CD14-positive monocyte (primary cell): Measurements from ENCODE around the gene CPA4. TPM values are rescaled to one million over a fixed set of nuclear protein-coding genes. Genes with fewer than 3 reads are reported as not detected.

ENCODE experiments used
- DNase-seq, 3 donors: peaks; one replicate each; pipeline ENCODE4 v3.0.0-alpha.2; 2011 to 2022
- H2AFZ ChIP-seq: 2 replicates; pipeline ENCODE4 v1.6.0; 2012; ENCODE audit warnings: mild to moderate bottlenecking, low read depth, low read length, inconsistent platforms; ENCODE audit not compliant: insufficient read depth, poor library complexity, severe bottlenecking
- H3K27ac ChIP-seq, 2 donors: 1 replicate in 1 of 2; 2 replicates in 1 of 2; pipeline ENCODE4 v1.5.1; 2012 to 2013; ENCODE audit warnings: low read length in 2 of 2, control low read depth in 1 of 2, inconsistent platforms in 1 of 2, low read depth in 1 of 2, mild to moderate bottlenecking in 1 of 2
- H3K27me3 ChIP-seq, 2 donors: one replicate each; pipeline versions ENCODE4 v1.6.0 to v1.6.1; 2011 to 2013; ENCODE audit warnings: low read length in 2 of 2; ENCODE audit not compliant: control insufficient read depth in 2 of 2, insufficient read depth in 2 of 2
- H3K36me3 ChIP-seq, 2 donors: replicated peaks in 1 of 2; 1 replicate in 1 of 2; 2 replicates in 1 of 2; pipeline versions ENCODE4 v1.5.1 to v1.6.1; 2012 to 2013; ENCODE audit warnings: low read length in 2 of 2, control low read depth in 1 of 2, inconsistent platforms in 1 of 2, mild to moderate bottlenecking in 1 of 2; ENCODE audit not compliant: insufficient read depth in 2 of 2, control insufficient read depth in 1 of 2
- H3K4me1 ChIP-seq, 2 donors: 1 replicate in 1 of 2; 2 replicates in 1 of 2; pipeline versions ENCODE4 v1.5.1 to v1.6.1; 2012 to 2013; ENCODE audit warnings: low read length in 2 of 2, control low read depth in 1 of 2, inconsistent platforms in 1 of 2, mild to moderate bottlenecking in 1 of 2, moderate library complexity in 1 of 2; ENCODE audit not compliant: insufficient read depth in 2 of 2, control insufficient read depth in 1 of 2
- H3K4me2 ChIP-seq: replicated peaks from 2 replicates; pipeline ENCODE3; 2012; ENCODE audit warnings: low read length, moderate library complexity, mild to moderate bottlenecking; ENCODE audit not compliant: poor library complexity, severe bottlenecking; ENCODE audit errors: extremely low read depth
- H3K4me3 ChIP-seq, 3 experiments: fragments of 200-600 bp in 1 of 3; sonication (generic) in 1 of 3; replicated peaks in 1 of 3; 1 replicate in 2 of 3; 2 replicates in 1 of 3; pipeline ENCODE4 v1.5.1; 2011 to 2013; ENCODE audit warnings: low read length in 3 of 3, mild to moderate bottlenecking in 3 of 3, control low read depth in 2 of 3, low read depth in 2 of 3, inconsistent platforms in 1 of 3, moderate library complexity in 1 of 3
- H3K79me2 ChIP-seq: 2 replicates; pipeline ENCODE4 v1.6.0; 2012; ENCODE audit warnings: mild to moderate bottlenecking, control low read depth, inconsistent platforms, low read length, moderate library complexity; ENCODE audit not compliant: insufficient read depth
- H3K9ac ChIP-seq: 2 replicates; pipeline ENCODE4 v1.6.0; 2017; ENCODE audit warnings: low read length, mild to moderate bottlenecking; ENCODE audit not compliant: insufficient read depth, poor library complexity, severe bottlenecking
- H3K9me3 ChIP-seq, 2 donors: replicated peaks in 1 of 2; 1 replicate in 1 of 2; 2 replicates in 1 of 2; pipeline versions ENCODE4 v1.5.1 to v1.6.1; 2012 to 2013; ENCODE audit warnings: low read length in 2 of 2, control low read depth in 1 of 2; ENCODE audit not compliant: control insufficient read depth in 1 of 2, insufficient read depth in 1 of 2
- H4K20me1 ChIP-seq: 2 replicates; pipeline ENCODE4 v1.6.0; 2012; ENCODE audit warnings: mild to moderate bottlenecking, low read length, control low read depth, moderate library complexity; ENCODE audit not compliant: insufficient read depth
- H3K27ac Mint-ChIP-seq, 7 donors: one replicate each; pipeline ENCODE4 v1.8.0; 2020; ENCODE audit warnings: mild to moderate bottlenecking in 7 of 7, mixed read lengths in 7 of 7, moderate library complexity in 6 of 7, inconsistent platforms in 2 of 7
- H3K27me3 Mint-ChIP-seq, 3 donors: one replicate each; pipeline ENCODE4 v1.8.0; 2021 to 2022; ENCODE audit warnings: low read depth in 3 of 3, mild to moderate bottlenecking in 3 of 3, mixed read lengths in 3 of 3, moderate library complexity in 3 of 3, inconsistent platforms in 1 of 3
- H3K36me3 Mint-ChIP-seq, 2 donors: one replicate each; pipeline ENCODE4 v1.8.0; 2020; ENCODE audit warnings: mixed read lengths in 2 of 2, inconsistent platforms in 1 of 2, mild to moderate bottlenecking in 1 of 2
- H3K4me1 Mint-ChIP-seq: one replicate; pipeline ENCODE4 v1.8.0; 2020; ENCODE audit warnings: mild to moderate bottlenecking, mixed read lengths
- H3K4me3 Mint-ChIP-seq, 2 donors: one replicate each; pipeline ENCODE4 v1.8.0; 2020; ENCODE audit warnings: mild to moderate bottlenecking in 2 of 2, mixed read lengths in 2 of 2, moderate library complexity in 1 of 2
- H3K9me3 Mint-ChIP-seq, 7 donors: one replicate each; pipeline ENCODE4 v1.8.0; 2020 to 2022; ENCODE audit warnings: mixed read lengths in 7 of 7, mild to moderate bottlenecking in 6 of 7, moderate library complexity in 6 of 7, inconsistent platforms in 2 of 7
- WGBS: methylation state at CpG from one replicate; pipeline ENCODE4 v1.1.5; 2013; ENCODE audit warnings: missing lambda C conversion rate; ENCODE audit not compliant: insufficient coverage; 5-methylcytosine and 5-hydroxymethylcytosine counted together
- intact Hi-C, 2 donors: fragments of 100-400 bp; cut with micrococcal nuclease; formaldehyde crosslinking; loops; one replicate each; pipeline versions ENCODE4 v1.15.0 to v1.15.1; 2023
- polyA plus RNA-seq, 3 donors: library from polyadenylated mRNA; depleted of rRNA in 1 of 3; unstranded in 2 of 3; stranded (reverse) in 1 of 3; fragments of 300-500 nt in 2 of 3; fragments of >200 nt in 1 of 3; fragmentation: Illumina TruSeq in 2 of 3; gene quantifications; 1 replicate in 2 of 3; 2 replicates in 1 of 3; pipeline ENCODE4 v1.2.3, GENCODE V29; 2012 to 2021
- TF ChIP-seq, protein P1 (sequence below): fragments of 200-600 bp; IDR thresholded peaks from one replicate; pipeline ENCODE4 v1.8.0; 2022; ENCODE audit warnings: antibody characterized with exemption, mild to moderate bottlenecking

CPA4 gene
- polyA plus RNA-seq, 3 donors: not detected

DNA sequence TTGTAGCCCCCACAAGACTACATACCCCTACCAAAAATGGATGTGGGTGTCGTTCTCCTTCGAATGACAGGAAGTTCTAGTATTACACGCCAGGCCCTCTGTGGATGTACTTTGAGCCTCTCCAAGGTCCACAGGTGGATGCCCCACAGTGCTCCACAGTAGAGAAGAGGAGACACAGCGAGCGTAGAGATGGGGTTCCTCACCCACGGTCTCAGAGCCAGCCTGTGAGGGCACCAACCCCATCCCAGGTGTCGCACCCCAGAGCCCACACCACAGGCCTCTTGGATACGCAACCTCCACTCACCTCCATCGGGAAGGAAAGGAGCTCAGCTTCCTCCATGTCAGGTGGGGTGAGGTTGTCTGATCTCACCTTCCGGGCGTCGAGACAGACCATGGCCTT lies 54.0 kb downstream of the CPA4 start:
- H3K4me2 ChIP-seq: no peak overlapping the region
- H4K20me1 ChIP-seq: no peaks in the 10 kb centered on the region
- intact Hi-C loops: no loop called here
- no peak overlapping the region for H3K4me3 ChIP-seq
- no peaks in the 10 kb centered on the region for H3K9me3 ChIP-seq
- peaks cover 4% of the 10 kb centered on the region for H3K4me1 Mint-ChIP-seq
- TF ChIP-seq, protein P1, sequence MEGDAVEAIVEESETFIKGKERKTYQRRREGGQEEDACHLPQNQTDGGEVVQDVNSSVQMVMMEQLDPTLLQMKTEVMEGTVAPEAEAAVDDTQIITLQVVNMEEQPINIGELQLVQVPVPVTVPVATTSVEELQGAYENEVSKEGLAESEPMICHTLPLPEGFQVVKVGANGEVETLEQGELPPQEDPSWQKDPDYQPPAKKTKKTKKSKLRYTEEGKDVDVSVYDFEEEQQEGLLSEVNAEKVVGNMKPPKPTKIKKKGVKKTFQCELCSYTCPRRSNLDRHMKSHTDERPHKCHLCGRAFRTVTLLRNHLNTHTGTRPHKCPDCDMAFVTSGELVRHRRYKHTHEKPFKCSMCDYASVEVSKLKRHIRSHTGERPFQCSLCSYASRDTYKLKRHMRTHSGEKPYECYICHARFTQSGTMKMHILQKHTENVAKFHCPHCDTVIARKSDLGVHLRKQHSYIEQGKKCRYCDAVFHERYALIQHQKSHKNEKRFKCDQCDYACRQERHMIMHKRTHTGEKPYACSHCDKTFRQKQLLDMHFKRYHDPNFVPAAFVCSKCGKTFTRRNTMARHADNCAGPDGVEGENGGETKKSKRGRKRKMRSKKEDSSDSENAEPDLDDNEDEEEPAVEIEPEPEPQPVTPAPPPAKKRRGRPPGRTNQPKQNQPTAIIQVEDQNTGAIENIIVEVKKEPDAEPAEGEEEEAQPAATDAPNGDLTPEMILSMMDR: no peak
- no peak overlapping the region for H3K27ac ChIP-seq
- WGBS: 67% methylated on average over 3 of the region's 12 CpGs
- no peak for DNase-seq
- H3K79me2 ChIP-seq: no peaks in the 10 kb centered on the region
- H3K9me3 Mint-ChIP-seq: peaks cover 0 to 2% (median 0%) of the 10 kb centered on the region in 7 donors
- H3K27ac Mint-ChIP-seq: no peak overlapping the region
- no peak overlapping the region for H2AFZ ChIP-seq
- H3K4me1 ChIP-seq: no peaks in the 10 kb centered on the region
- no peaks in the 10 kb centered on the region for H3K27me3 ChIP-seq
- no peak overlapping the region for H3K4me3 Mint-ChIP-seq
- no peaks in the 10 kb centered on the region for H3K36me3 Mint-ChIP-seq
- H3K27me3 Mint-ChIP-seq: peaks cover 0 to 9% (median 0%) of the 10 kb centered on the region in 3 donors
- H3K9ac ChIP-seq: no peak overlapping the region
- no peaks in the 10 kb centered on the region for H3K36me3 ChIP-seq

DNA sequence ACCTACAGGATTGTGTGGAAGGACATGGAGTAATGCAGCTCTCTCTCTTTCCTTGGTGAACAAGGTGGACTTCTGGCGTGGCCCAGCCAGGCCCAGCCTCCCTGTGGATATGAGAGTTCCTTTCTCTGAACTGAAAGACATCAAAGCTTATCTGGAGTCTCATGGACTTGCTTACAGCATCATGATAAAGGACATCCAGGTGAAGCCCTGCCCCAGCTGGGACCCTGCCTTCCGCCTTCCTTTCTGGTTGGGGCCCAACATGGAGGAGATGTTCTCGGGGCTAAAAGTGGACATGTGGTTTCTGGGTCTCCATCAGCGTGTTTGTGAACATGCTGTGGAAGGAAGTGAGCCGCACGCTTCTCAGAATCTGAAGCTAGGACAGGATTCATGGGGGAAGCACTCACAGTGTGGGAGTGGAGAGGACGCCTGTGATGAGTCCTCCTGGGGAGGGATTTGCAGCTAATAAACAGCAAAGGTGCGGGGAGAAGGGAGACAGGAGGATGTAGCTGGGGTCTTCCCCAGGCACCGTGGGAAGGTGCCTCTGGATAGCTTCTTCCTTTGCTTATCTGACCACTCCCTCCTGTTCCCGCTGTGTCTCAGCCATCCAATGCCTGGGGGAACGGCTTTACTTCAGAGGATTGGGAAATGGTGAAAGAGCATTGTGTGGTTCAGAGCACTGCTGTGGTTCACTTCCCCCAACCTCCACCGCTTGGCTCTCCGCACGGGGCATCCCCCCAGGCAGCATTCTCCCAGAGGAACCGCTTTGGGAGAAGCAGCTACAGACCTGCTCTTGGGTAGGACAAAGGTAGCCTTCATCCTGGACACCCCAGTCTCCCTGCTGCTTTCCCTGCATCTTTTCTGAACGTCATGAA lies 57.2 kb downstream of the CPA4 start:
- Histone ChIP-seq H4K20me1 (no peaks in the 10 kb centered on the region), H3K4me3 (no peak overlapping the region), H3K9me3 (no peaks in the 10 kb centered on the region), H3K36me3 (no peaks in the 10 kb centered on the region), H3K79me2 (no peaks in the 10 kb centered on the region), H3K4me2 (no peak overlapping the region), H2AFZ (no peak overlapping the region), H3K27ac (no peak overlapping the region), H3K4me1 (no peaks in the 10 kb centered on the region), H3K27me3 (no peaks in the 10 kb centered on the region), H3K9ac (no peak overlapping the region)
- H3K27me3 Mint-ChIP-seq: peaks cover 0 to 7% (median 2%) of the 10 kb centered on the region in 3 donors
- no peak for DNase-seq
- H3K4me1 Mint-ChIP-seq: peaks cover 4% of the 10 kb centered on the region
- no peaks in the 10 kb centered on the region for H3K36me3 Mint-ChIP-seq
- intact Hi-C loops: no loop called here
- TF ChIP-seq, protein P1: no peak
- 50% methylated on average over 10 of the region's 16 CpGs for WGBS
- H3K4me3 Mint-ChIP-seq: no peak overlapping the region
- peaks cover 0 to 2% (median 0%) of the 10 kb centered on the region in 7 donors for H3K9me3 Mint-ChIP-seq
- H3K27ac Mint-ChIP-seq: no peak overlapping the region
